PC-3 (cell line): Measurements from ENCODE around the gene PDCL3. TPM values are rescaled to one million over a fixed set of nuclear protein-coding genes. Genes with fewer than 3 reads are reported as not detected.

Experiments
- ATAC-seq: fragments of 200-7000 bp; cut with Tn5 transposase; 2 replicates; pipeline ENCODE4 v1.9.1; 2020; ENCODE audit warnings: mild to moderate bottlenecking, moderate library complexity
- BruUV-seq: library from RNA; stranded (reverse); fragments of 400-500 nt; replicated peaks from 2 replicates; lab custom pipeline; 2021; lab: Mats Ljungman, UMichigan
- CTCF ChIA-PET: fragments of 300-600 bp; sonication (Branson Sonifier 250); formaldehyde crosslinking; loops from one replicate; lab custom pipeline; 2022; ENCODE audit warnings: antibody characterized with exemption; lab: Charles Lee
- POLR2A ChIA-PET: fragments of 300-600 bp; sonication (Branson Sonifier 250); formaldehyde crosslinking; loops from one replicate; lab custom pipeline; 2022; ENCODE audit warnings: antibody characterized with exemption; ENCODE audit not compliant: unreplicated experiment; lab: Charles Lee
- DNase-seq: peaks from one replicate; pipeline ENCODE4 v3.0.0-alpha.2; 2015
- H2AFZ ChIP-seq: fragments of 300-600 bp; sonication (generic); 2 replicates; pipeline ENCODE4 v1.6.0; 2016; ENCODE audit warnings: antibody characterized with exemption, low read length
- H3F3A ChIP-seq: fragments of 300-600 bp; sonication (generic); one replicate; pipeline ENCODE4 v1.6.0; 2017; ENCODE audit warnings: antibody characterized with exemption, low read length, control low read depth, mild to moderate bottlenecking; ENCODE audit not compliant: unreplicated experiment
- H3K27ac ChIP-seq: fragments of 300-600 bp; sonication (generic); 2 replicates; pipeline ENCODE4 v1.5.1; 2016; ENCODE audit warnings: mild to moderate bottlenecking, low read length
- H3K27me3 ChIP-seq: fragments of 300-600 bp; sonication (generic); 2 replicates; pipeline ENCODE4 v1.6.1; 2016; ENCODE audit warnings: low read length, mixed read lengths
- H3K36me3 ChIP-seq: fragments of 300-600 bp; sonication (generic); 2 replicates; pipeline ENCODE4 v1.6.1; 2016; ENCODE audit warnings: low read depth, mixed run types, low read length, mixed read lengths
- H3K4me1 ChIP-seq: fragments of 300-600 bp; sonication (generic); 2 replicates; pipeline ENCODE4 v1.5.1; 2016; ENCODE audit warnings: low read length; ENCODE audit not compliant: insufficient read depth
- H3K4me2 ChIP-seq: fragments of 300-600 bp; sonication (generic); 2 replicates; pipeline ENCODE4 v1.6.0; 2016; ENCODE audit warnings: low read length
- H3K4me3 ChIP-seq: fragments of 300-600 bp; sonication (generic); 2 replicates; pipeline ENCODE4 v1.5.1; 2016; ENCODE audit warnings: mild to moderate bottlenecking, low read length, mixed read lengths
- H3K79me2 ChIP-seq: fragments of 300-600 bp; sonication (generic); 2 replicates; pipeline ENCODE4 v1.6.1; 2017; ENCODE audit warnings: low read length, mixed read lengths
- H3K9ac ChIP-seq: fragments of 300-600 bp; sonication (generic); 2 replicates; pipeline ENCODE4 v1.6.0; 2016; ENCODE audit warnings: mild to moderate bottlenecking, low read length
- H3K9me2 ChIP-seq: fragments of 300-600 bp; sonication (generic); replicated peaks from 2 replicates; pipeline ENCODE4 v1.6.1; 2016; ENCODE audit warnings: mixed run types, low read length, mixed read lengths
- H3K9me3 ChIP-seq: fragments of 300-600 bp; sonication (generic); 2 replicates; pipeline ENCODE4 v1.6.1; 2016; ENCODE audit warnings: low read length, mixed read lengths
- H4K20me1 ChIP-seq: fragments of 300-600 bp; sonication (generic); 2 replicates; pipeline ENCODE4 v1.6.1; 2016; ENCODE audit warnings: low read length, mixed read lengths
- CTCF ChIP-seq: fragments of 300-600 bp; sonication (generic); conservative IDR thresholded peaks from 2 replicates; pipeline ENCODE4 v1.5.1; 2017; ENCODE audit warnings: antibody characterized with exemption, low read depth, mild to moderate bottlenecking, low read length
- EZH2 ChIP-seq: fragments of 300-600 bp; sonication (generic); IDR thresholded peaks from one replicate; pipeline ENCODE4 v1.6.1; 2017; ENCODE audit warnings: antibody characterized with exemption, mild to moderate bottlenecking, low read length; ENCODE audit not compliant: unreplicated experiment
- EZH2phosphoT487 ChIP-seq: fragments of 300-600 bp; sonication (generic); IDR thresholded peaks from 2 replicates; pipeline ENCODE4 v1.6.1; 2018; ENCODE audit warnings: mild to moderate bottlenecking, antibody characterized with exemption, low read length, borderline replicate concordance
- intact Hi-C: fragments of 100-400 bp; cut with micrococcal nuclease; formaldehyde crosslinking; loops from 2 replicates; pipeline ENCODE4 v1.9.0; 2023
- total RNA-seq: library from RNA; depleted of rRNA; stranded (reverse); fragments of >200 nt; gene quantifications from 2 replicates; pipeline ENCODE4 v1.2.3, GENCODE V29; 2014

Gene PDCL3
- total RNA-seq, 1 experiment from 2014 or later: 27.2 TPM

- POLR2A ChIA-PET: no interaction called here
- Histone ChIP-seq H3K4me3 (no peak overlapping the region), H3K4me1 (no peaks in the 10 kb centered on the region), H3K9me3 (no peaks in the 10 kb centered on the region), H3K9ac (no peak overlapping the region), H3K9me2 (no peaks in the 10 kb centered on the region), H3K79me2 (no peaks in the 10 kb centered on the region), H4K20me1 (no peaks in the 10 kb centered on the region), H3K36me3 (no peaks in the 10 kb centered on the region), H3K27me3 (no peaks in the 10 kb centered on the region), H3K4me2 (no peak overlapping the region), H3F3A (no peaks in the 10 kb centered on the region), H3K27ac (no peak overlapping the region), H2AFZ (no peak overlapping the region)
- CTCF ChIA-PET: no interaction called here
- no peak for ATAC-seq
- no TSS peak for BruUV-seq
- intact Hi-C loops: no loop called here
- TF ChIP-seq EZH2: no peak
- TF ChIP-seq EZH2phosphoT487: no peak
- no peak for DNase-seq
Observed at GRCh38 chr2:100546469-100546868, 16.3 kb upstream of the PDCL3 start.

GRCh38 chr2:100548771-100549170 is 14.0 kb upstream of the PDCL3 start:
- H2AFZ ChIP-seq: no peak overlapping the region
- no peaks in the 10 kb centered on the region for H3K79me2 ChIP-seq
- no peaks in the 10 kb centered on the region for H3K27me3 ChIP-seq
- no peak overlapping the region for H3K4me2 ChIP-seq
- BruUV-seq: no TSS peak
- no peaks in the 10 kb centered on the region for H3F3A ChIP-seq
- no peak overlapping the region for H3K4me3 ChIP-seq
- H3K9me2 ChIP-seq: no peaks in the 10 kb centered on the region
- DNase-seq (no peak), ATAC-seq (no peak)
- H3K36me3 ChIP-seq: no peaks in the 10 kb centered on the region
- ChIA-PET CTCF (no interaction called here), POLR2A (no interaction called here)
- no peaks in the 10 kb centered on the region for H3K4me1 ChIP-seq
- H3K9ac ChIP-seq: no peak overlapping the region
- intact Hi-C loops: no loop called here
- TF ChIP-seq EZH2 (no peak), EZH2phosphoT487 (no peak), CTCF (no peak)
- no peaks in the 10 kb centered on the region for H3K9me3 ChIP-seq
- H3K27ac ChIP-seq: no peak overlapping the region
- no peaks in the 10 kb centered on the region for H4K20me1 ChIP-seq

GRCh38 chr2:100551303-100551702 is 11.5 kb upstream of the PDCL3 start:
- Histone ChIP-seq H3K4me2 (no peak overlapping the region), H3K9me2 (no peaks in the 10 kb centered on the region), H4K20me1 (no peaks in the 10 kb centered on the region), H3F3A (no peaks in the 10 kb centered on the region), H2AFZ (no peak overlapping the region), H3K9me3 (no peaks in the 10 kb centered on the region), H3K27me3 (no peaks in the 10 kb centered on the region), H3K9ac (no peak overlapping the region), H3K4me1 (no peaks in the 10 kb centered on the region), H3K36me3 (no peaks in the 10 kb centered on the region), H3K27ac (no peak overlapping the region), H3K4me3 (no peak overlapping the region), H3K79me2 (no peaks in the 10 kb centered on the region)
- TF ChIP-seq CTCF (no peak), EZH2phosphoT487 (no peak), EZH2 (no peak)
- intact Hi-C loops: no loop called here
- CTCF ChIA-PET: no interaction called here
- BruUV-seq: no TSS peak
- no peak for DNase-seq
- POLR2A ChIA-PET: no interaction called here
- no peak for ATAC-seq
